Glutamatergic neuron (in vitro differentiated cells): Measurements from ENCODE around the gene ADRB1. TPM values are rescaled to one million over a fixed set of nuclear protein-coding genes. Genes with fewer than 3 reads are reported as not detected.

Source experiments
- total RNA-seq: library from RNA; stranded (reverse); fragmentation: NEBNext Ultra II Directional; extraction: Animal tissue kit (Norgen Biotek cat#: 25700); gene quantifications from one replicate; pipeline ENCODE4 v1.2.1, GENCODE V29; 2021; ENCODE audit not compliant: unreplicated experiment

ADRB1 gene
- total RNA-seq, 1 donor from 2014 or later, result not detected

Other genes with a start within 250 kb of the ADRB1 start
- 2.8 TPM for gene DCLRE1A, start 189.8 kb upstream of the ADRB1 start, total RNA-seq
- gene NHLRC2, start 189.2 kb upstream of the ADRB1 start, total RNA-seq, result 23.5 TPM
- 15.7 TPM for gene CCDC186, start 130.3 kb downstream of the ADRB1 start, total RNA-seq
- gene TDRD1, start 135.5 kb downstream of the ADRB1 start, total RNA-seq, result not detected
- not detected for gene VWA2, start 195.4 kb downstream of the ADRB1 start, total RNA-seq